Liver (tissue), 2 donors: Measurements from ENCODE around the gene EDIL3.

Source experiments
- YY1 ChIP-seq: IDR thresholded peaks from 2 replicates; pipeline ENCODE4 v1.6.1; 2016; ENCODE audit warnings: antibody characterized with exemption, mild to moderate bottlenecking
- TF ChIP-seq, protein P1 (sequence below): fragments of 150-350 bp; IDR thresholded peaks from 2 replicates; pipeline ENCODE4 v1.5.1; 2017; ENCODE audit warnings: improper control_type of control experiment, low read depth, low read length; ENCODE audit not compliant: missing input control
- TF ChIP-seq, protein P2 (sequence below): IDR thresholded peaks from 2 replicates; pipeline ENCODE4 v1.6.1; 2016; ENCODE audit warnings: antibody characterized with exemption, mild to moderate bottlenecking
- donor health status: healthy.

DNA sequence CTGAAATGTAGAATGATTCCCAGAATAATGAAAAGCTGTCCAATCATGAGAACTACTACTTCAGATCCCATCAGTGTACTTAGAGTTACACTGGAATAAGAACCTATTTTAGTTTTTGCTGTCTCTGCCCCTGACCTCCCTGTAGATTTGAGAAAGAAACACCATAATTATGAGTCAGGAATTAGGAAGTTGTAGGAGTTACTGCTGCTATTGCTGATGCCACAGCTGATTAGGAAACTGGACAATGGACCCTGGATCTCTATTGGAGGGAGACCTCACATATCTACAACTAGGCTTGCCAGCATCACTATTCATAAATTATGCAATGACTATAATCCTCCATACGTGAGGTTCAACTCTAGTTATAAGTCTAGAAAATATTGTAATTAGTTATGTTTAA is 48.8 kb upstream of the EDIL3 start:
- TF ChIP-seq, protein P1, sequence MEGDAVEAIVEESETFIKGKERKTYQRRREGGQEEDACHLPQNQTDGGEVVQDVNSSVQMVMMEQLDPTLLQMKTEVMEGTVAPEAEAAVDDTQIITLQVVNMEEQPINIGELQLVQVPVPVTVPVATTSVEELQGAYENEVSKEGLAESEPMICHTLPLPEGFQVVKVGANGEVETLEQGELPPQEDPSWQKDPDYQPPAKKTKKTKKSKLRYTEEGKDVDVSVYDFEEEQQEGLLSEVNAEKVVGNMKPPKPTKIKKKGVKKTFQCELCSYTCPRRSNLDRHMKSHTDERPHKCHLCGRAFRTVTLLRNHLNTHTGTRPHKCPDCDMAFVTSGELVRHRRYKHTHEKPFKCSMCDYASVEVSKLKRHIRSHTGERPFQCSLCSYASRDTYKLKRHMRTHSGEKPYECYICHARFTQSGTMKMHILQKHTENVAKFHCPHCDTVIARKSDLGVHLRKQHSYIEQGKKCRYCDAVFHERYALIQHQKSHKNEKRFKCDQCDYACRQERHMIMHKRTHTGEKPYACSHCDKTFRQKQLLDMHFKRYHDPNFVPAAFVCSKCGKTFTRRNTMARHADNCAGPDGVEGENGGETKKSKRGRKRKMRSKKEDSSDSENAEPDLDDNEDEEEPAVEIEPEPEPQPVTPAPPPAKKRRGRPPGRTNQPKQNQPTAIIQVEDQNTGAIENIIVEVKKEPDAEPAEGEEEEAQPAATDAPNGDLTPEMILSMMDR, result no peak
- TF ChIP-seq, protein P2, sequence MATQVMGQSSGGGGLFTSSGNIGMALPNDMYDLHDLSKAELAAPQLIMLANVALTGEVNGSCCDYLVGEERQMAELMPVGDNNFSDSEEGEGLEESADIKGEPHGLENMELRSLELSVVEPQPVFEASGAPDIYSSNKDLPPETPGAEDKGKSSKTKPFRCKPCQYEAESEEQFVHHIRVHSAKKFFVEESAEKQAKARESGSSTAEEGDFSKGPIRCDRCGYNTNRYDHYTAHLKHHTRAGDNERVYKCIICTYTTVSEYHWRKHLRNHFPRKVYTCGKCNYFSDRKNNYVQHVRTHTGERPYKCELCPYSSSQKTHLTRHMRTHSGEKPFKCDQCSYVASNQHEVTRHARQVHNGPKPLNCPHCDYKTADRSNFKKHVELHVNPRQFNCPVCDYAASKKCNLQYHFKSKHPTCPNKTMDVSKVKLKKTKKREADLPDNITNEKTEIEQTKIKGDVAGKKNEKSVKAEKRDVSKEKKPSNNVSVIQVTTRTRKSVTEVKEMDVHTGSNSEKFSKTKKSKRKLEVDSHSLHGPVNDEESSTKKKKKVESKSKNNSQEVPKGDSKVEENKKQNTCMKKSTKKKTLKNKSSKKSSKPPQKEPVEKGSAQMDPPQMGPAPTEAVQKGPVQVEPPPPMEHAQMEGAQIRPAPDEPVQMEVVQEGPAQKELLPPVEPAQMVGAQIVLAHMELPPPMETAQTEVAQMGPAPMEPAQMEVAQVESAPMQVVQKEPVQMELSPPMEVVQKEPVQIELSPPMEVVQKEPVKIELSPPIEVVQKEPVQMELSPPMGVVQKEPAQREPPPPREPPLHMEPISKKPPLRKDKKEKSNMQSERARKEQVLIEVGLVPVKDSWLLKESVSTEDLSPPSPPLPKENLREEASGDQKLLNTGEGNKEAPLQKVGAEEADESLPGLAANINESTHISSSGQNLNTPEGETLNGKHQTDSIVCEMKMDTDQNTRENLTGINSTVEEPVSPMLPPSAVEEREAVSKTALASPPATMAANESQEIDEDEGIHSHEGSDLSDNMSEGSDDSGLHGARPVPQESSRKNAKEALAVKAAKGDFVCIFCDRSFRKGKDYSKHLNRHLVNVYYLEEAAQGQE, result no peak
- no peak for TF ChIP-seq YY1
